ENCODE measurements around the gene GLB1L.

Gene GLB1L

DNA sequence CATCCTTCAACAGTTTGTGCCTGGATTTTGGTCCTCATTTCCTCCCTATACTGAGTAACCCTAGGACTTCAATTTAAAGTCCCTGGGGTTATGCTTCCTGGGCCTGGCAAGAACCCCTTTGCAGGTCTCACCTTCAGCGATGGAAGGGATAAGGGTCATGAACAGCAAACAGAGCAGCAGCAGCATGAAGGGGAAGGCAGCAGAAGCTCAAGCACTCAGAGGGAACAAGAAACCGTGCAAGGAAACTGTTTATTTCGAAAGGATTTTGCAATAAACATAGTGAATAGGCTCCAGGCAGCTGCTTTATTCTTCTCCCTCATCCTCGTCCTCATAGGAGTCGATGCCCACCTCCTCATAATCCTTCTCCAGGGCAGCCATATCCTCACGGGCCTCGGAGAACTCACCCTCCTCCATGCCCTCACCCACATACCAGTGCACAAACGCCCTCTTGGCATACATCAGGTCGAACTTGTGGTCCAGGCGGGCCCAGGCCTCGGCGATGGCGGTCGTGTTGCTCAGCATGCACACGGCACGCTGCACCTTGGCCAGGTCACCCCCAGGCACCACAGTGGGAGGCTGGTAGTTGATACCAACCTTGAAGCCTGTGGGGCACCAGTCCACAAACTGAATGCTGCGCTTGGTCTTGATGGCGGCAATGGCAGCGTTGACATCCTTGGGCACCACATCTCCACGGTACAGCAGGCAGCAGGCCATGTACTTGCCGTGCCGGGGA lies 5.0 kb upstream of the GLB1L start:
- peaks cover 24% of the 10 kb centered on the region for H3K36me3 ChIP-seq (ENCODE audit: insufficient read depth, low read length)
- peak overlapping the region; percentile 59 for H3K27ac ChIP-seq (ENCODE audit: low read depth, low read length)
- H3K4me3 ChIP-seq (ENCODE audit: low read depth in 1 of 2, low read length in 2 of 2): peak overlapping the region in 1 of 2 donors; percentile 25
- peaks cover 61% of the 10 kb centered on the region for H3K4me1 ChIP-seq (ENCODE audit: insufficient read depth, low read length)
- peak overlapping the region; percentile 10 for H3K9ac ChIP-seq (ENCODE audit: low read length)
- no peaks in the 10 kb centered on the region for H3K9me3 ChIP-seq (ENCODE audit: low read length)
- H3K27me3 ChIP-seq (ENCODE audit: control insufficient read depth in 1 of 2, insufficient read depth in 2 of 2, low read length in 2 of 2): no peaks in the 10 kb centered on the region

DNA sequence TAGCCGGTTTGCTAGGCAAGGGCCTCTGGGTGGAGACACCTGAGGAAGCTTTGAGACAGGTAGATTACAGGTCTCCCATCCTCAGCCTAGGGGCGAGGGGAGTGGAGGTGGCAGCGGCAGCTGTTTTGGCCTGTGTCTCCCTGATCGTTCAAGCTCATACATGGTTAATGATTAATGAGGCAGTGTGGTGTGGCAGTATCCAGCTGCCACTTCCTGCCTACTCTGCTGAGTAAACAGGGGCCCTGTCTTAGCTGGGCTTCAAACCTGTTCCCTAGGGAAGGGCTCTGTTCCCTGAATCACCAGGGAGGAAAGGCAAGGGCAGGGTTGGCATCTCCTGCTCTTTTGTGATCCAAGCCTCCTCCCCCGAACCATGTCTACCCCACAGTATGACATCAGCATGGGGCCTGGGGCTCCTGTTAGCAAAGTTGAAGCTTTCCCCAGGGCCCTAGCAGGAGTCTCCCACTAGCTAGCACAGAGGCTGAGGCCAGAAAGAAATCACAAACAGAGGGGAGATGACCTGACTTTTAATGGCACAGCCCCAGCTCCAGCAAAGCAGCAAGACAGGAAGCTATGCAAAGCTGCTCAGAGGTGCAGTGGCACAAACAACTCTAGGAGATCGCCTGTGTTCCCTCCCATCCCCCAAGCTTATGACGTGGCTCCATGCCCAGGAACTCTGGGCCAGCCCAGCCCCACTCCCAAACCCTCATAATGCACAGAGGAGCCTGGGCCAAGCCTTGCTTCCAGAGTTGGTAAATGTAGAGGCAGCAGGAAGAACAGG lies 4.1 kb upstream of the GLB1L start:
- Histone ChIP-seq H3K4me3 (ENCODE audit: low read depth in 1 of 2, low read length in 2 of 2) (no peak overlapping the region), H3K4me1 (ENCODE audit: insufficient read depth, low read length) (peaks cover 61% of the 10 kb centered on the region), H3K9ac (ENCODE audit: low read length) (peak overlapping the region; percentile 10), H3K27me3 (ENCODE audit: control insufficient read depth in 1 of 2, insufficient read depth in 2 of 2, low read length in 2 of 2) (no peaks in the 10 kb centered on the region), H3K9me3 (ENCODE audit: low read length) (no peaks in the 10 kb centered on the region), H3K27ac (ENCODE audit: low read depth, low read length) (peak overlapping the region; percentile 59), H3K36me3 (ENCODE audit: insufficient read depth, low read length) (peaks cover 24% of the 10 kb centered on the region)

DNA sequence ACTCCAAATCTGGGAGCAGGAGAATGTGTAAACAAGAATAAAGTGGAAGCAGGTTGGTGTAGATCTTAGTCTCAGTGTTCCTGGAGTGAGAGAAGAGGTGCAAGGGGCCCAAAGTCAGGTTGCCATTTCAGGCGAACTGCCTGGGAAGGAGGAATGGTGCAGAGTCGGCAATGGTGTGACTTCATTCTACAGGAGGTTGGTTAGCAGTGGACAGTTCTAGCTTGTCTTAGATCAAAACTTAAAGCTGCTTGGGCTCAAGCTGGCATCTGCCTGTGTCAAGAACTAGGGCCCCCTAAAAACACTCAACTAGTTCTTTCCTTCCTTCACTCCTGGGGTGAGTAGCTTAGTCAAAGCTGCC lies 3.6 kb upstream of the GLB1L start:
- peaks cover 63% of the 10 kb centered on the region for H3K4me1 ChIP-seq (ENCODE audit: insufficient read depth, low read length)
- no peaks in the 10 kb centered on the region for H3K9me3 ChIP-seq (ENCODE audit: low read length)
- no peaks in the 10 kb centered on the region for H3K27me3 ChIP-seq (ENCODE audit: control insufficient read depth in 1 of 2, insufficient read depth in 2 of 2, low read length in 2 of 2)
- no peak overlapping the region for H3K9ac ChIP-seq (ENCODE audit: low read length)
- H3K4me3 ChIP-seq (ENCODE audit: low read depth in 1 of 2, low read length in 2 of 2): no peak overlapping the region
- peak overlapping the region; percentile 59 for H3K27ac ChIP-seq (ENCODE audit: low read depth, low read length)
- H3K36me3 ChIP-seq (ENCODE audit: insufficient read depth, low read length): peaks cover 24% of the 10 kb centered on the region

DNA sequence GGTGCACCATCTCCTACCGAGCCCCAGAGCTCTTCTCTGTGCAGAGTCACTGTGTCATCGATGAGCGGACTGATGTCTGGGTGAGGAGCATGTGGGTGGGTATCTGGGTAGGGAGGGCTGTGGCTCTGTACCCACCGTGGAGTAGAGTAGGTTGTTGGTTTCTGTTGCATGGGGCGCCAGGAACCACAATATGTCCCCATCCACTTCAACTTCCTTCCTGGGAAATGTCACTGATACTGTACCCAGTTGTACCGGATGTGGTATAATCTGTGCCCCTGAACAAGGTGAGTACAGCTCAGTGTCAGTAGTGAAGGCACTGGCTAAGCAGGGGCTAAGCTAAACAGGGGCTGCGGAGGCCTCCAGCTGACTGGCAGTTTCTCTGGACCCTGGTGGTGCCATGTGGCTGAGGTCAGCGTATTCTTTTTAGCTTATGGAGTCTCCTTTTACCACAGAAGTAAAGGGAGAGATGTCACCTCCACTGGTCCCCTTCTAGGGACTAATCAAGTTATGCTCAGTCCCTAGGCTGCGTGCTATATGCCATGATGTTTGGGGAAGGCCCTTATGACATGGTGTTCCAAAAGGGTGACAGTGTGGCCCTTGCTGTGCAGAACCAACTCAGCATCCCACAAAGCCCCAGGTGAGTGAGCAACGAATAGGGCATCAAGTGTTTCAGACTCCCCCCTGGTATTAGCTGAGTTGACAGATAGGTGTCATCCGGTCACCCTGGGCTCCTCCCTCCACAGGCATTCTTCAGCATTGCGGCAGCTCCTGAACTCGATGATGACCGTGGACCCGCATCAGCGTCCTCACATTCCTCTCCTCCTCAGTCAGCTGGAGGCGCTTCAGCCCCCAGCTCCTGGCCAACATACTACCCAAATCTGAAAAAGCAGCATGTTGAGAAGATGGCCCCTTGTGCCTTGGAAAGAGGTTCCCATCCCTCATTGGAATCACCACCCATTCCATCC lies 2.7 kb upstream of the GLB1L start:
- peaks cover 24% of the 10 kb centered on the region for H3K36me3 ChIP-seq (ENCODE audit: insufficient read depth, low read length)
- H3K9me3 ChIP-seq (ENCODE audit: low read length): no peaks in the 10 kb centered on the region
- H3K4me1 ChIP-seq (ENCODE audit: insufficient read depth, low read length): peaks cover 58% of the 10 kb centered on the region
- no peak overlapping the region for H3K4me3 ChIP-seq (ENCODE audit: low read depth in 1 of 2, low read length in 2 of 2)
- H3K27me3 ChIP-seq (ENCODE audit: control insufficient read depth in 1 of 2, insufficient read depth in 2 of 2, low read length in 2 of 2): no peaks in the 10 kb centered on the region
- peak overlapping the region; percentile 28 for H3K27ac ChIP-seq (ENCODE audit: low read depth, low read length)
- H3K9ac ChIP-seq (ENCODE audit: low read length): no peak overlapping the region

DNA sequence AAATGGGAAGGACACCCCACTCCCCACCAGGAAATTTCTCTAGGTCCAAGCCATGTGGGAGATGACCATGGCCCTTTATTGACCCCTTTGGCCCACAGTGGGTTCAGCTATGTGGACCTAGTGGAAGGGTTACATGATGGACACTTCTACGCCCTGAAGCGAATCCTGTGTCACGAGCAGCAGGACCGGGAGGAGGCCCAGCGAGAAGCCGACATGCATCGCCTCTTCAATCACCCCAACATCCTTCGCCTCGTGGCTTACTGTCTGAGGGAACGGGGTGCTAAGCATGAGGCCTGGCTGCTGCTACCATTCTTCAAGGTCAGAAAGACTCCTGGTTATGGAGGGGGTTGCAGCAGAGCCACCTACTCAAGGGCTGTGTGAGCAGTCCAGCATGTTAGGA lies 1.3 kb upstream of the GLB1L start:
- H3K27me3 ChIP-seq (ENCODE audit: control insufficient read depth in 1 of 2, insufficient read depth in 2 of 2, low read length in 2 of 2): no peaks in the 10 kb centered on the region
- H3K9me3 ChIP-seq (ENCODE audit: low read length): no peaks in the 10 kb centered on the region
- H3K36me3 ChIP-seq (ENCODE audit: insufficient read depth, low read length): peaks cover 24% of the 10 kb centered on the region
- no peak overlapping the region for H3K9ac ChIP-seq (ENCODE audit: low read length)
- no peak overlapping the region for H3K27ac ChIP-seq (ENCODE audit: low read depth, low read length)
- H3K4me3 ChIP-seq (ENCODE audit: low read depth in 1 of 2, low read length in 2 of 2): no peak overlapping the region
- H3K4me1 ChIP-seq (ENCODE audit: insufficient read depth, low read length): peaks cover 46% of the 10 kb centered on the region

DNA sequence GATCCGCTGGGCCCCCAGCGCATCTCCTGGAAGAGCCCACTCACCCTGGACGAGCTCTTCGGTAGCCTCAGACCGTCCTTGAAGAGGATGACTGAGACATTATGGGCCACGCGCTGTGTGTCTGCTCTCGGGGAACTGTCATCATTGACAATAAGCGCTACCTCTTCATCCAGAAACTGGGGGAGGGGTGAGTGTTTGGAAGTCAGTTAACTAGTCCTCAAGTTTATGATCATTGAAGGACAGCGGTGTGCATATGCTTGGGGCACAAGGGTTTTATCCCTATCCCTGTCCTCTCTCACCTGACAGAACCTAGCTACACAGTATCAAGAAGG lies 621 bp upstream of the GLB1L start:
- no peaks in the 10 kb centered on the region for H3K9me3 ChIP-seq (ENCODE audit: low read length)
- peak overlapping the region; percentile 80 to 98 for H3K4me3 ChIP-seq (ENCODE audit: low read depth in 1 of 2, low read length in 2 of 2)
- H3K9ac ChIP-seq (ENCODE audit: low read length): peak overlapping the region; percentile 82
- peaks cover 46% of the 10 kb centered on the region for H3K4me1 ChIP-seq (ENCODE audit: insufficient read depth, low read length)
- H3K27ac ChIP-seq (ENCODE audit: low read depth, low read length): peak overlapping the region; percentile 89
- peaks cover 24% of the 10 kb centered on the region for H3K36me3 ChIP-seq (ENCODE audit: insufficient read depth, low read length)
- no peaks in the 10 kb centered on the region for H3K27me3 ChIP-seq (ENCODE audit: control insufficient read depth in 1 of 2, insufficient read depth in 2 of 2, low read length in 2 of 2)

DNA sequence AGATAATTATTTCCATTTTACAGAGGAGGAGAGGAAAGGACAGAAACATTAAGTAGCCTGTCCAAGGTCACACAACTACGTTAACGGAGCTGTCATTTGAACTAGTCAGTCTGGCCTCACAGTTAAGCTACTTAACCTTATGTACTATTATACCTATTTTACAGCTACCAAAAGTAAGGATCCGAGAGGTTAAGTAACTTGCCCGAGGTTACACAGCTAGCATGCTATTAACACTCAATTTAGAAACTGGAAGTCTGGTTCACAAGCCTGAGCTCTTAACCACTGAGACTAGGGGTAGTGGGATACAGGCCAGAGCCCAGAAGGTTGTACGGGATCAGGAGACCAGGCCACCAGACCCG lies 476 bp downstream of the GLB1L start:
- no peaks in the 10 kb centered on the region for H3K9me3 ChIP-seq (ENCODE audit: low read length)
- H3K9ac ChIP-seq (ENCODE audit: low read length): peak overlapping the region; percentile 82
- peak overlapping the region; percentile 80 to 98 for H3K4me3 ChIP-seq (ENCODE audit: low read depth in 1 of 2, low read length in 2 of 2)
- peaks cover 18% of the 10 kb centered on the region for H3K36me3 ChIP-seq (ENCODE audit: insufficient read depth, low read length)
- H3K4me1 ChIP-seq (ENCODE audit: insufficient read depth, low read length): peaks cover 37% of the 10 kb centered on the region
- peak overlapping the region; percentile 89 for H3K27ac ChIP-seq (ENCODE audit: low read depth, low read length)
- no peaks in the 10 kb centered on the region for H3K27me3 ChIP-seq (ENCODE audit: control insufficient read depth in 1 of 2, insufficient read depth in 2 of 2, low read length in 2 of 2)

DNA sequence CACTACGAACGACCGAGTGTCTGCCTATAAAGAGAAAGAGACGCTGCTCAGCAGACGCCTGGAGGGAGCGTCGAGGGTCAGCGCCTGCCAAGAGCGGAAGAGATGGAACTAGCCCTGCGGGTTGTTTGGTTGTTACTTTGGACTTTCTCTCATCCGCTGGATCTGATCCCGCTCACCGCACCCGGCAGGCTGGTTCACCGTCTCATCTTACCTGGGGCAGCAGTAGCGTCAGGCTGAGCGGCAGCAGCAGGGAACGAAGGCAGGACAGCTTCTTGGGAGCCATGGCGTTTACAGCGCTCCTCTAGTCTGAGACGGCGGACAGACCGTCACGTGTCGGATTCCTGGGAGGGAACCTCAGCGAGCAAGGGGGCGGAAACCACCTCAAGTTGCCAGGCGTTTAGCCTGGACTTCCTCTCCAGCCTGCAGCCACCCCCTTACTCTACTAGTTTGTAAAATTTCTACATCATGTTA lies 1.9 kb downstream of the GLB1L start:
- H3K27ac ChIP-seq (ENCODE audit: low read depth, low read length): no peak overlapping the region
- peaks cover 29% of the 10 kb centered on the region for H3K36me3 ChIP-seq (ENCODE audit: insufficient read depth, low read length)
- no peaks in the 10 kb centered on the region for H3K9me3 ChIP-seq (ENCODE audit: low read length)
- no peaks in the 10 kb centered on the region for H3K27me3 ChIP-seq (ENCODE audit: control insufficient read depth in 1 of 2, insufficient read depth in 2 of 2, low read length in 2 of 2)
- H3K9ac ChIP-seq (ENCODE audit: low read length): no peak overlapping the region
- peaks cover 26% of the 10 kb centered on the region for H3K4me1 ChIP-seq (ENCODE audit: insufficient read depth, low read length)
- peak overlapping the region in 1 of 2 donors; percentile 32 for H3K4me3 ChIP-seq (ENCODE audit: low read depth in 1 of 2, low read length in 2 of 2)

DNA sequence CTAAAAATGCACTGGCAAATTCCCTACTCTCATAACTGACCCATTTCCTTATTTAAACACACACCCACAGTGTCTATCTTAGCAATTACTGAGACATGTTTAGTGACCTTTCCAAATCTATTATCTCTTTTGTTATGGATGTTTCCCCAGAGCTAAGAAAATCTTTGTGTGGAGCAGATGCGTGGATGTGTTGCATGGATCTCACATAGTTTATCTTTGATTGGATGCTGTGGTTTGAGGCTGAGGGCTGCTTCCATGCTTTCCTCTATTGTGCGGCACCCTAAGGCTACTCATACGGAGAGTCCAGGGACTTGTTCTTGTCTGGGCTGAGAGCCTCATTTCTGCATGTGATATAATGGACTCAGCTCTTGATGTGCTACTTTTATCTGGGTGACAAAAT lies 10.9 kb downstream of the GLB1L start:
- Histone ChIP-seq H3K4me3 (ENCODE audit: low read depth in 1 of 2, low read length in 2 of 2) (no peak overlapping the region), H3K36me3 (ENCODE audit: insufficient read depth, low read length) (peaks cover 78% of the 10 kb centered on the region)

DNA sequence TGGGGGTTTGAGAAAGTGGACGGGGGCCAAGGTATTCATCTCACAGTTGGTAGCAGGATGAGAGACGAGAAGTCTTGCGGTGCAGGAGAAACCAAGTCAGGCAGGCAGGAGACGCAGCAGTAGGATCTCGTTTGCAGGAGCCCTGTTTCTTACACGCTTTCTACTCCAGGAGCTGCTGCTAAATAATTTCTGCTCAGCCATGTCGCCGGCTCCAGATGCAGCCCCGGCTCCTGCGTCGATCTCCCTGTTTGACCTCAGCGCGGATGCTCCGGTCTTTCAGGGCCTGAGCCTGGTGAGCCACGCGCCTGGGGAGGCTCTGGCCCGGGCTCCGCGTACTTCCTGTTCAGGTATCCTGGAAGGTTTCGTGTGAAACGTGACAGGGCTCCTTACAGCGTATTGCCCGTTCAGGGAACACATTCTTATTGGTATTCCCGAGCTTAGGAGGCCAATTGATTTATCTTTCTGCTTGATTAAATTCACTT lies 15.1 kb downstream of the GLB1L start:
- peak overlapping the region; percentile 31 to 91 for H3K4me3 ChIP-seq (ENCODE audit: low read depth in 1 of 2, low read length in 2 of 2)
- peak overlapping the region; percentile 96 for H3K27ac ChIP-seq (ENCODE audit: low read depth, low read length)
- peaks cover 24% of the 10 kb centered on the region for H3K4me1 ChIP-seq (ENCODE audit: insufficient read depth, low read length)
- no peaks in the 10 kb centered on the region for H3K9me3 ChIP-seq (ENCODE audit: low read length)
- peaks cover 50% of the 10 kb centered on the region for H3K36me3 ChIP-seq (ENCODE audit: insufficient read depth, low read length)
- peak overlapping the region; percentile 44 for H3K9ac ChIP-seq (ENCODE audit: low read length)
- H3K27me3 ChIP-seq (ENCODE audit: control insufficient read depth in 1 of 2, insufficient read depth in 2 of 2, low read length in 2 of 2): no peaks in the 10 kb centered on the region

More for the DNA sequence above, 10.9 kb downstream of the GLB1L start:
- H3K4me1 ChIP-seq (ENCODE audit: insufficient read depth, low read length): peaks cover 9% of the 10 kb centered on the region
- H3K27me3 ChIP-seq (ENCODE audit: control insufficient read depth in 1 of 2, insufficient read depth in 2 of 2, low read length in 2 of 2): no peaks in the 10 kb centered on the region
- no peaks in the 10 kb centered on the region for H3K9me3 ChIP-seq (ENCODE audit: low read length)
- H3K27ac ChIP-seq (ENCODE audit: low read depth, low read length): no peak overlapping the region
- no peak overlapping the region for H3K9ac ChIP-seq (ENCODE audit: low read length)

Measured in muscle layer of colon (tissue), 2 donors.